GM18507 (cell line): ENCODE results near the gene PGS1.

ENCODE experiments used
- DNase-seq: peaks from one replicate; pipeline ENCODE4 v3.0.0; 2011; ENCODE audit warnings: low read depth; ENCODE audit not compliant: insufficient read length; ENCODE audit errors: extremely low spot score
- FAIRE-seq: peaks from 2 replicates; lab custom pipeline; 2011; peaks lifted over from hg19 to GRCh38; lab: Jason Lieb, UNC

PGS1 gene

DNA sequence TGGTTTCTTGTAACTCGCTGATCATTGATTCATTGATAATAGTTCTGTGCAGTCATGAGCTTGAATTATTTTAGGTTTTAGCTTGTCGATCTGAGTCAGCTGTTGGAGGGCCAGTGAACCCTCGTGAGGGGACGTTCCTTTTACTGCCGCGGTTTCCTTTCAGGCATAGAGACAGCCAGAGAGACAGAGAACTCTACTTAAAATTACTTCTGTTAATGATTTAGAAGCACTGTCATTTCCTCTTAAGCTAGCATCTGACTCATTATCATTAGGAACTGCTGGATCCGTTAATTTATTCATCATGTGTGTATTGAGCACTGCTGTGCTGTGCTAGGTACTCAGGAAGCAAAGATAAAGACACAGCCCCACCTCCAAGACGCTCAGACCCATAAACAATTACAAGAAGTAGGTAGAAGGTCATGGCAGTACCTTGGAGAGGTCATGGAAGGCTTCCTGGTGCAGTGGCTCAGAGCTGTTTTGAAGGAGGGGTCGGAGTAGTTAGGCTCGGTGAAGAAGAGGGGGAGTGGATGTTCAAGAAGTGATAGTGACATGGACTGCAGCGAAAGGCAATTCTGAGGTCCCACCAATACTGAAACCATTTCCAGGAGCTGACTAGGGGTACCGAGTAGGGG, 3.3 kb downstream of the PGS1 start:
- no peak for DNase-seq
- FAIRE-seq, result peak; percentile 71

- FAIRE-seq (peak; percentile 79), DNase-seq (peak; percentile 43)
Observed at GRCh38 chr17:78383725-78384471, 5.4 kb downstream of the PGS1 start.

GRCh38 chr17:78384479-78385175, 6.2 kb downstream of the PGS1 start:
- DNase-seq (no peak), FAIRE-seq (no peak)

- FAIRE-seq (peak; percentile 71), DNase-seq (no peak)
Observed at GRCh38 chr17:78387977-78388941, 9.8 kb downstream of the PGS1 start.

DNA sequence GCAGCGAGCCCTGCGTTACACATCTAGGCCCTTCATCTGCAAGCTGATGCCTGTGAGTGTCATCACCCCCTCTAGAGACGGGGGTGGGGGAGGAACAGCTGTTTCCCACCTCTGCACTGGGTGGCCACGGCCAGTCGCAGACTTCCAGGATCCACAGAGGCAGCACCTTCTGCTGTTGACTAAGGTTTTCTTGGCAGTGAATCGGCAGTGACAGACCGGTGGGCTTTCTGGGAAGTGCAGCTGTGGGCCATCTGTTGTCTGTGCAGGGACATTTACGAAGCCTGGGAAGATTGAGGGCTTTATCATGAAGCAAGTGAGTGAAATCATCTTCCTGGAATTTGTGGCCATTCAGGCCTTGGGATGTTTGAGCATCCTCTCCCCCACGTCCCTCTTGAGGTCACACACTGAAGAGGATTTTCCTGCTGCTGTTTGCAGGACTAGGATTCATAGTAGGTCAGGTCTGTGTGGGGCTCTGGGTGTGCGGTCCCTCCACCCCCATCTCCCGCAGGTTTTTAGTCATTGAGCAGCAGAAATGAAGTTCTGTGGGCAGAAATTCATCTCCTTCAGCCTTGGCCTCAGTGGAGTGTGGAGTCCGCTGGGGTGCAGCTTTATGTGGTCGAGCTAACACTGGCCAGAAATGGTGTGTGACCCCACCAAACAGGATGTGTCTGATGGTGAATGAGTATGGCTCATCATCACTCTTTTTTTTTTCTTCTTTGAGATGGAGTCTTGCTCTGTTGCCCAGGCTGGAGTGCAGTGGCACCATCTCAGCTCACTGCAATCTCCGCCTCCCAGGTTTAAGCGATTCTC, 12.0 kb downstream of the PGS1 start:
- DNase-seq (no peak), FAIRE-seq (no peak)

- FAIRE-seq, result no peak
- DNase-seq, result no peak
Observed at GRCh38 chr17:78391051-78391431, 12.6 kb downstream of the PGS1 start.

GRCh38 chr17:78391843-78392242, 13.4 kb downstream of the PGS1 start:
- no peak for DNase-seq
- FAIRE-seq, result no peak

- DNase-seq (no peak), FAIRE-seq (no peak)
Observed at GRCh38 chr17:78392295-78392694, 13.8 kb downstream of the PGS1 start.

GRCh38 chr17:78393575-78393974, 15.1 kb downstream of the PGS1 start:
- DNase-seq (no peak), FAIRE-seq (no peak)

DNA sequence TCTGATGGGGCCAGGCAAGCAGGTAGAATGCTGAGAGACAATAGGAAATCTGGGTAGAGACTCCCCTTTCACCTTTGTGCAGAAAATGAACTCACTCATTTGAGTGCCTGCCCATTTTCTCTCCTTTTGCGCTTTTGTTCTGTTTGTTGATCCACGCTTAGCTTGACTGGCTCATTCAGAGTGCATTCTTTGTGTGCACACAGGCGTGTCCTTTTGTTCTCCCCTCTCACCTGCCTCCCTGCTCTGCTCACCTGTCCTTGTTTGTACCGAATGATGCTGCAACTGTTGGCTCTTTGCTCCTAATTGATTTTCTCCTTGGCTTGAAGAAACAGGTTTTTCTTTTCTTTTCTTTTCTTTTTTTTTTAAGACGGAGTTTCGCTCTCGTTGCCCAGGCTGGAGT, 15.8 kb downstream of the PGS1 start:
- FAIRE-seq (no peak), DNase-seq (no peak)

DNA sequence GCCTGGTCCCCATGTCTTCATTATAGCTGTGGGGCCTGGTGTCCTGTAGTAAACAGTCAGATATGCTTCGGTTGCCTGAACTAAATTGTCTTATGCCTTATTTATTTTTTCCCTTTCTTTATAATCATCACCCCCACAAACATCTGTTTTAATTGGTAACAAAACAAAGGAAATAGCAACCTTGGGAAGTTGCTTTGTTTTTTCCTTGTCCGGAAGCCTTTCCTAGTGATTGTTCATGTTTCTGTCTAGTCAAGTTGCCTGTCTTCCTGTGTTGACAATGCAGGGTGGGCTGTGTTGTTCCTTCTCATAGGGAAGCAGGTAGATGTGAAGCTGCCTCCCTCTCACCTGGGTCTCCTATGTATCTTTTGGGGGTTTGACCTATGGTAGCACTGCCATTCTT, 16.7 kb downstream of the PGS1 start:
- DNase-seq, result no peak
- no peak for FAIRE-seq

DNA sequence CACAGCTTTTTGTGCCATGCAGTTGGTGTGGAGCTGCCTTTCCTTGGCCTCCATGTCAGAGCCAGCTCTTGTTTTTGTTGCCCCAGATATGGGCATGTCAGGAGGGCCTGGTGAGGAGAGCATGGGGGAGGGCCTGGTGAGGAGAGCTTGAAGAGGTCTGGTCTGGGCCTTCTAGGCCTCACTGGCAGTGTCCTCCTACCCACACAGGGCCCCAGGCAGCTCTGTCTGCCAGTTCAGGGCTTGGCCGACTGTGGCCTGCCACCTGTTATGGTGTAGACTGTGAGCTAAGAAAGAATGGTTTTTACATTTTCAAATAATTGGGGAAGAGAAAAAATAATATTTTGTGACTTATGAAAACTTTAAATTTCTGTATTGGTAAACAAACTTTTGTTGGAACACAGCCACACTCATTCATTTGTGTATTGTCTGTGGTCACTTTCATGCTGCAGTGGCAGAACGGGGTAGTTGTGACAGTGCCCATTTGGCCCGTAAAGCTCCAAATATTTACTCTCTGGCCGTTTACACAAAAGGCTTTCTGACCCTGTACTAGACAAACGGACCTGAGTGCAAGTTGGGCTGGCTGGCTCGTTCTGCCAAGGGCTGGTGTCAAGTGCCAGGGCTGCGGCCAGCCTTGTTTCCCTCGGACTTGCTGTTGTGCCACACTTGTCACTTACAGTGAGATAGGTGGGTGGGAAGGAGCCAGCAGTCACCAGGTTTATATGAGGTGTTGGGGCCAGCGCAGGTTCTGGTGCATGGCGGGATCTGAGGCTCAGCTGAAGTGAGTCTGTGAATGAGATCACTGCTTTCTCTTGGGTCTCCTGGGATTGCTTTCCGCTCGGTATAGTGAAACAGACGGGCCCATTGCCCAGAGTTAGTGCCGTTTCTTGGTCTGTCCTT, 18.2 kb downstream of the PGS1 start:
- DNase-seq (no peak), FAIRE-seq (no peak)

DNA sequence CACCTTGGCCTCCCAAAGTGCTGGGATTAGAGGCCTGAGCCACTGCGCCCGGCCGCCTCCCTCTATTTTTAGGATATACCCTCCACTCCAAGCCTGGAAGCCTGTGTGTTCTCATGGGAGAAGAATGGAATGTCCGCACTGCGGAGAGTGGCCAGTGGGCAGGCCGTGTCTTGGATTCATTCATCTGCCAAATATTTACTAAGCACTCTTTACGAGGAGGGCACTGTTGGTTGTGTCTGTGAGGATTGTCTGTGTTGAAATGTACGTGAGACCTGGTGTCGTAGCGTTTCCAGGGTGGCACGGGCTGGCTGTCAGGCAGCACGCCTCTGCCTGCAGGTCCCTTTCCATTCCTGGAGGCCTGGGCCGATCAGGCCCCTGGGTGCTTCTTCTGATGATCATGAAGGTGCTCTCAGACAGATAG, 19.2 kb downstream of the PGS1 start:
- DNase-seq, result no peak
- FAIRE-seq, result no peak

DNA sequence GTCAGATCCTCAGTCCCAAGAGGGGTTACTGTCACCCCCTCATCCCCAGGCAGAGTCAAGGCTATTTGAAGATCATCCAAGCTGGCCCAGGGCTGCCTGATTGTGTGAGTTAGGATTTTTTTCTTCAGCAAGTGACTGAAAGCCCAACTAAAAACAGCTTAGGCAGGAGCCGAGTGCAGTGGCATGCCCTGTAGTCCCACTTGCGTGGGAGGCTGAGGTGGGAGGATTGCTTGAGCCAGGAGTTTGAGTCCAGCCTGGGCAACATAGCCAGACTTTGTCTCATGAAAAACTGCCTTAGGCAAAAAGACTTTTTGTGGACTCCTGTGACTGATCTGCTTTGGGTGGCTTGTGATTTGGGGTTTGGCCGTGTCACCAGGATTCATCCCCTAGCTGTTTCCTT, 19.9 kb downstream of the PGS1 start:
- FAIRE-seq (no peak), DNase-seq (no peak)

DNA sequence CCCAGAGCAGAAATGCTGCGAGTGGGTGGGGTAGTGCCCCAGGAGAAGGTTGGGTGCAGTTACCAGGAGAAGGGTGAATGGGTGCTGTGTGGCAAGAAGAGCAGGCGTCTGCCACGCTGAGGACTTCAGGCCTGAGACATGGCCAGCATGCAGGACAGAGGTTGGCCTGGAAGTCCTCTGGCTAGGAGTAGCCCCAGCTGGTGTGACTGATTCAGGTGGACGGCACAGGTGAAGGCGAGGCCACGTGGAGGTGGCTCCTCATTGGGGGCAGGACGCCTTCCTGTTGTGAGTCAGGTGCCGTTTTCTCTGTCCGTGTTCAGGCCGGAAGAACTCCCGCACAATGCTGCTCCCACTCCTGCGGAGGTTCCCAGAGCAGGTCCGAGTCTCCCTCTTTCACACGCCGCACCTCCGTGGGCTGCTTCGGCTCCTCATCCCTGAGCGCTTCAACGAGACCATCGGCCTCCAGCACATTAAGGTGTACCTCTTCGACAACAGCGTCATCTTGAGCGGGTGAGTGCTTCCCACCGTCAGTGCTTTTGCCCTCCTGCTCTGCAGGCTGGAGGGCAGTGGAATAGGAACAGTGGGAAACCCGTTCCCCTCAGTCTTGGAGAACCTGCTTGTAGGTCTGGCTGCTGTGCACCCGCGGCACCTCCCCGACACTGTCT, 20.7 kb downstream of the PGS1 start:
- no peak for FAIRE-seq
- DNase-seq, result no peak

DNA sequence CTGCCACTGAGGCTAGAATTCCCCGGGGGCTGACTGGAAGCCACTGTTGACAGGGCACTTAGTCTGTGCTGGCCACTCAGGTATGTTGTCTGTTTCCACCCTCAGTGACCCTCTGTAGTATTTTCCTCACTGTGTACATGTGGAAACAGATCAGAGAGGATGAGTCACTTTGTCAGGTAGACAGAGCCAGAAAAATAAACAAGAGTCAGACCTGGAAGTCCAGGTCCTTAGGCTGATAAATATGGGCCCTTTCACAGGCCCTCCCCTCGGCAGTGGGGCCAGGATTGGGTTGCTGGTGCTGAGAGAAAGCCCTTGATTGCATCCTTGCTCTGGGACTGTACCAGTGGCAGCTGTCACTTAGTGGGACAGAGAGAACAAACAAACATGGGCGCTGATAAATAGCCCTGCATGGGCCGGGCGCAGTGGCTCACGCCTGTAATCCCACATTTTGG, 21.3 kb downstream of the PGS1 start:
- FAIRE-seq, result no peak
- no peak for DNase-seq

DNA sequence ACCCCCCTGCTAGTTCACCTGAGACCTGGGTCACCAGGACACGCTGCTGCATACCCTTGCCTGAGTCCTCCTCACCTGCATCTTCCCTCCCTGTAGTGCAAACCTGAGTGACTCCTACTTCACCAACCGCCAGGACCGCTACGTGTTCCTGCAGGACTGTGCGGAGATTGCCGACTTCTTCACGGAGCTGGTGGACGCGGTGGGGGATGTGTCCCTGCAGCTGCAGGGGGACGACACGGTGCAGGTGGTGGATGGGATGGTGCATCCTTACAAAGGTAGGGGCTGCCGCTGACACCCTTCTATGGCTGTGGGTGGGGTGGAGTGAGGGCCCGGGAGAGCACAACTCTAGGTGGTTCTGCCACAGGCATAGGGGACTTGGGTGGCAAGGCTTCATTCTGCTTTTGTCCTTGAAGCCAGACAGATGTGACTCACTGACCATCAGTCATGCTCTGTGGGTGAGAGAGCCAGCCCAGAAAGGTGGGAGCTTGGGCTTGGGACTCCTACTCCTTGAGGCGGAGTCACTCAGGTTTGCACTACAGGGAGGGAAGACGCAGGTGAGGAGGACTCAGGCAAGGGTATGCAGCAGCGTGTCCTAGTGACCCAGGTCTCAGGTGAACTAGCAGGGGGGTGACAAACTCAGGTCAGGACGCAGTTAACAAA, 22.3 kb downstream of the PGS1 start:
- DNase-seq (no peak), FAIRE-seq (no peak)
